D721Med (cell line): Measurements from ENCODE around the gene CLIC5.

Experiments used
- DNase-seq: peaks from one replicate; pipeline ENCODE4 v3.0.0; 2011; ENCODE audit warnings: low spot score; ENCODE audit not compliant: insufficient read length
- FAIRE-seq: peaks from 2 replicates; lab custom pipeline; 2011; peaks lifted over from hg19 to GRCh38; lab: Jason Lieb, UNC
- CTCF ChIP-seq: IDR thresholded peaks from 2 replicates; pipeline ENCODE4 v1.5.1; 2012; ENCODE audit warnings: mild to moderate bottlenecking, control low read depth; ENCODE audit not compliant: insufficient read depth; ENCODE audit errors: missing control alignments

Gene CLIC5

GRCh38 chr6:45896783-45897441 lies 118.7 kb downstream of the CLIC5 start:
- no peak for FAIRE-seq
- no peak for DNase-seq
- no peak for TF ChIP-seq CTCF

- DNase-seq (no peak), FAIRE-seq (no peak)
- TF ChIP-seq CTCF, result no peak
Observed at GRCh38 chr6:45895569-45895968, 120.1 kb downstream of the CLIC5 start.

GRCh38 chr6:45892696-45893245 lies 122.9 kb downstream of the CLIC5 start:
- no peak for FAIRE-seq
- no peak for TF ChIP-seq CTCF
- DNase-seq, result no peak

GRCh38 chr6:45892196-45892595 lies 123.5 kb downstream of the CLIC5 start:
- FAIRE-seq (no peak), DNase-seq (no peak)

GRCh38 chr6:45886776-45887175 lies 128.9 kb downstream of the CLIC5 start:
- FAIRE-seq (no peak), DNase-seq (no peak)
- TF ChIP-seq CTCF, result no peak

More at GRCh38 chr6:45892196-45892595, 123.5 kb downstream of the CLIC5 start:
- no peak for TF ChIP-seq CTCF

GRCh38 chr6:45884336-45884735 lies 131.3 kb downstream of the CLIC5 start:
- TF ChIP-seq CTCF, result no peak
- no peak for FAIRE-seq

GRCh38 chr6:45882671-45883070 lies 133.0 kb downstream of the CLIC5 start:
- TF ChIP-seq CTCF, result no peak
- DNase-seq, result no peak
- no peak for FAIRE-seq

More at GRCh38 chr6:45884336-45884735, 131.3 kb downstream of the CLIC5 start:
- no peak for DNase-seq
